Nephron (organoid): ENCODE results near the gene ALAD.
"Not testable (repeated sequence)": the region's sequence is repeated elsewhere in the genome, so short reads cannot be mapped to it uniquely, and the experiment has no call there.

ENCODE experiments used
- H3K27ac Mint-ChIP-seq, 3 experiments: 2 replicates each; pipeline ENCODE4 v1.8.0; 2020; ENCODE audit warnings: mixed read lengths in 3 of 3, mild to moderate bottlenecking in 2 of 3, moderate library complexity in 1 of 3
- H3K27me3 Mint-ChIP-seq: 2 replicates; pipeline ENCODE4 v1.8.0; 2021; ENCODE audit warnings: low read depth, mild to moderate bottlenecking, moderate library complexity, mixed read lengths
- H3K36me3 Mint-ChIP-seq: 2 replicates; pipeline ENCODE4 v1.8.0; 2020; ENCODE audit warnings: low read depth, mixed read lengths
- H3K4me1 Mint-ChIP-seq: 2 replicates; pipeline ENCODE4 v1.8.0; 2020; ENCODE audit warnings: mixed read lengths
- H3K4me3 Mint-ChIP-seq, 3 experiments: 2 replicates each; pipeline ENCODE4 v1.8.0; 2020; ENCODE audit warnings: mild to moderate bottlenecking in 3 of 3, mixed read lengths in 3 of 3, moderate library complexity in 2 of 3
- H3K9me3 Mint-ChIP-seq: 2 replicates; pipeline ENCODE4 v1.8.0; 2020; ENCODE audit warnings: mixed read lengths
- TF ChIP-seq, protein P1 (sequence below), 3 experiments: fragments of 200-600 bp; sonication (generic); IDR thresholded peaks; one replicate each; pipeline ENCODE4 v1.5.0; 2021; ENCODE audit warnings: antibody characterized with exemption in 3 of 3; ENCODE audit not compliant: unreplicated experiment in 3 of 3

Gene ALAD

DNA sequence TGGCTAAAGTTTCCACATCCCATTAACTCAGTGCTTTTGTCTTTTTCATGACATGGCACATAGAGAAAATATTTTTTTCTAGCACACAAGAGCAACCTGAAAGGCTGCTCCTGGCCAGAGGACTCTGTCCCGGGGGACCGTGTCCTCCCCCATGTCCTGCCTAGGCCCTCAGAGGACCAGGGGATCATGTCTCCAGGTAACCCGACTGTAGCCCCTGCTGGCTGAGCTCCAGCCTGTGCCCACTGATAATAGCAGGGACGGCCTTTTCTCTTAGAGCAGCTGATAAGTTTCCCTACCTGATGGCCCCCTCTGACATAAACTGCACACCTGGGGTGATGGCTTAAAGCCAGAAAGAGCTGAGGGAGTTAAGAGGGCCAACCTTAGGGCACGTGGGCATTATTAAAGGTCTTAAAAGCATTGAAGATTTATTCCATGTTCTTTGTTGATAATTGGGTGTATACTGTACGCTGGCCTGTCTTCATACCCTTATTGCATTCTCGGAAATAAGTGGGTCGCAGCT, 30.2 kb downstream of the ALAD start:
- peaks cover 4% of the 10 kb centered on the region for H3K27me3 Mint-ChIP-seq
- no peaks in the 10 kb centered on the region for H3K9me3 Mint-ChIP-seq
- TF ChIP-seq, protein P1, sequence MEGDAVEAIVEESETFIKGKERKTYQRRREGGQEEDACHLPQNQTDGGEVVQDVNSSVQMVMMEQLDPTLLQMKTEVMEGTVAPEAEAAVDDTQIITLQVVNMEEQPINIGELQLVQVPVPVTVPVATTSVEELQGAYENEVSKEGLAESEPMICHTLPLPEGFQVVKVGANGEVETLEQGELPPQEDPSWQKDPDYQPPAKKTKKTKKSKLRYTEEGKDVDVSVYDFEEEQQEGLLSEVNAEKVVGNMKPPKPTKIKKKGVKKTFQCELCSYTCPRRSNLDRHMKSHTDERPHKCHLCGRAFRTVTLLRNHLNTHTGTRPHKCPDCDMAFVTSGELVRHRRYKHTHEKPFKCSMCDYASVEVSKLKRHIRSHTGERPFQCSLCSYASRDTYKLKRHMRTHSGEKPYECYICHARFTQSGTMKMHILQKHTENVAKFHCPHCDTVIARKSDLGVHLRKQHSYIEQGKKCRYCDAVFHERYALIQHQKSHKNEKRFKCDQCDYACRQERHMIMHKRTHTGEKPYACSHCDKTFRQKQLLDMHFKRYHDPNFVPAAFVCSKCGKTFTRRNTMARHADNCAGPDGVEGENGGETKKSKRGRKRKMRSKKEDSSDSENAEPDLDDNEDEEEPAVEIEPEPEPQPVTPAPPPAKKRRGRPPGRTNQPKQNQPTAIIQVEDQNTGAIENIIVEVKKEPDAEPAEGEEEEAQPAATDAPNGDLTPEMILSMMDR (IDR thresholded peaks at IDR 0.05; ENCODE audit: unreplicated experiment in 3 of 3) = no peak
- peaks cover 6% of the 10 kb centered on the region for H3K4me1 Mint-ChIP-seq
- H3K4me3 Mint-ChIP-seq = no peak overlapping the region
- H3K36me3 Mint-ChIP-seq = peaks cover 10% of the 10 kb centered on the region
- H3K27ac Mint-ChIP-seq = no peak overlapping the region

DNA sequence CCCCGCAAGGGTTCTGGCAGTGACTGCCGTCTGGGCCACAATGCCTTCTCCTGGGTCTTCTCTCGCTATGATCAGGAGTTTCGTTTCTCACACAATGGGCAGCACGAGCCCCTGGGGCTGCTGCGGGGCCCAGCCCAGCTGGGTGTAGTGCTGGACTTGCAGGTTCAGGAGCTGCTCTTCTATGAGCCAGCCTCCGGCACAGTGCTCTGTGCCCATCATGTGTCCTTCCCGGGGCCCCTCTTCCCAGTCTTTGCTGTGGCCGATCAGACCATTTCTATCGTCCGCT, 31.3 kb downstream of the ALAD start:
- TF ChIP-seq, protein P1 (IDR thresholded peaks at IDR 0.05; ENCODE audit: unreplicated experiment in 3 of 3) = no peak
- no peak overlapping the region for H3K4me3 Mint-ChIP-seq
- no peaks in the 10 kb centered on the region for H3K9me3 Mint-ChIP-seq
- no peak overlapping the region for H3K27ac Mint-ChIP-seq
- no peaks in the 10 kb centered on the region for H3K4me1 Mint-ChIP-seq
- H3K27me3 Mint-ChIP-seq = peaks cover 4% of the 10 kb centered on the region
- H3K36me3 Mint-ChIP-seq = peaks cover 10% of the 10 kb centered on the region

DNA sequence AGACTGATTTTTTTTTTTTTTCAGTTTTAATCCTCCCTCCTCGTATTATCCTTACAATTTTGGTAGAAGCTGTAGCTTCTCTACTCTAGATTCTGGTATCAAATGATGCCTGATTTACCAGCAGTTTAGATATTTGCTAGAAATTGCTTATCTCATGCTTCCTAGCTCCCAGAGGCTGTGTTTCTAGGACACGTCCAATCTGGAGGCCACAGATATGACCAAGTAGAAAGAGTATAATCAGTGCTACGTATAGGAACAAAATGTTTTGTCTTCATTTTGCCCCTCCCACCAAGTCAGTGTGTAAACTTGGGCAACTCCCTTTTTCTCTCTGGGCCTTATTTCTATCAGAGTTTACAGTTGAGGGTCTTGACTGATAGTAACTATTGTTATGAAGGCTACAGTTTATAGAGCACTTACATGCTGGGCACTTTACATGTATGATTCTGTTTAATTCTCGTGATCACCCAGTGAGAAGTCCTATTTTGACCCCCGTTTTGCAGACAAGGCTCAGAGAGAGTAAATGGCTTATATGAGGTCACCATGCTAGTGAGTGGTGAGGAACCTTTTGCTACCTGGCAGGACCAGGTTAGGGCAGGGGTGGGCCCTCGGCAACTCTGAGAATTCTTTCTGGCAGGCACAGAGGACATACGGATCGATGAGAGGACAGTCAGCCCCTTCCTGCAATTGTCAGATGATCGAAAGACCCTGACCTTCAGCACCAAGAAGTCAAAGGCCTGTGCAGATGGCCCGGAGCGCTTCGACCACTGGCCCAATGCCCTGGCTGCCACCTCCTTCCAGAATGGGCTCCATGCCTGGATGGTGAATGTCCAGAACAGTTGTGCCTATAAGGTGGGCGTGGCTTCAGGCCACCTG, 31.9 kb downstream of the ALAD start:
- Mint-ChIP-seq H3K36me3 (peaks cover 5% of the 10 kb centered on the region), H3K4me1 (no peaks in the 10 kb centered on the region), H3K4me3 (no peak overlapping the region), H3K27me3 (peaks cover 4% of the 10 kb centered on the region), H3K9me3 (no peaks in the 10 kb centered on the region), H3K27ac (no peak overlapping the region)
- TF ChIP-seq, protein P1 (IDR thresholded peaks at IDR 0.05; ENCODE audit: unreplicated experiment in 3 of 3) = no peak

DNA sequence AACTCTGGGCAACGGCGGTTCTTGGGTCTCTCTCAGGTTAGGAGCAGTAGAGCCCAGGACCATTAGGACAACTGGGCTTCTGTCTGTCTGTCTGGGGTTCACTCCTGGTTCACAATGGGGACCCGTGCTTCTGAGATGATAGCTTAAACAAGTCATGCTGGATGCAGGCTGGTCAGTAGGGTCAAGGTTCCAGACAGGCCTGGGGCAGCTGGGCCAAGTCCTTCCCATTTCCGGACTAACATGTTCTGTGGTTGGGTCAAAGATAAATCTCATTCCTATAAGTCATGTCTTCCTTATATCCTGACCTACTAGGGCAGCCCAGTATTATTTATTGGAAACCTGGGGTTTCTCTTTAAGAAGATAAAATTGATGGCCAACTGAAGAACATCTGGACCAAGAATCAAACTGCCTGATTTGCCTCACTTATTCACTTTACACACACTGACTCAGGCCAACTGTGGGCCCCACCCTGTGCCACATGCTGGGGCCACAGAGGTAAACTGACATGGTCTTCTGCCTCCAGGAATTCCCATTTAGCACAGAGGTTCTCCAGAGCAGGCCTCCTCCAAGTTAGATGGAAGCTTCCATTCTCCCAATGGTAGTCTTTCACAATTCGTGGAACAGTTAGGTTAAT, 32.6 kb downstream of the ALAD start:
- TF ChIP-seq, protein P1 (IDR thresholded peaks at IDR 0.05; ENCODE audit: unreplicated experiment in 3 of 3) = no peak
- H3K4me1 Mint-ChIP-seq = no peaks in the 10 kb centered on the region
- no peak overlapping the region for H3K27ac Mint-ChIP-seq
- H3K27me3 Mint-ChIP-seq = peaks cover 4% of the 10 kb centered on the region
- no peaks in the 10 kb centered on the region for H3K9me3 Mint-ChIP-seq
- H3K36me3 Mint-ChIP-seq = peaks cover 4% of the 10 kb centered on the region
- H3K4me3 Mint-ChIP-seq = no peak overlapping the region

DNA sequence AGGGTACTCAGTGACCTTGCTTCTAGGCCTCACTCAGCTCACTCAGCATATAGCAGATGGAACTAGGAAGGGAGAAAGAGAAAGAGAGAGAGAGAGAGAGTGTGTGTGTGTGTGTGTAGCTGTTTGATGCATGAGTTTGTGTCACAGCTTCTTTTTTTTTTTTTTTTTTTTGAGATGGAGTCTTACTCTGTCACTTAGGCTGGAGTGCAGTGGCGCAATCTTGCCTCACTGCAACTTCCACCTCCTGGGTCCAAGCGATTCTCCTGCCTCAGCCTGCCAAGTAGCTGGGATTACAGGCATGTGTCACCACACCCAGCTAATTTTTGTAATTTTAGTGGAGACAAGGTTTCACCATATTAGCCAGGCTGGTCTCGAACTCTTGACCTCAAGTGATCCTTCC, 35.4 kb downstream of the ALAD start:
- H3K4me3 Mint-ChIP-seq, H3K36me3 Mint-ChIP-seq, H3K9me3 Mint-ChIP-seq, H3K27me3 Mint-ChIP-seq, H3K27ac Mint-ChIP-seq, H3K4me1 Mint-ChIP-seq: not testable (repeated sequence)

DNA sequence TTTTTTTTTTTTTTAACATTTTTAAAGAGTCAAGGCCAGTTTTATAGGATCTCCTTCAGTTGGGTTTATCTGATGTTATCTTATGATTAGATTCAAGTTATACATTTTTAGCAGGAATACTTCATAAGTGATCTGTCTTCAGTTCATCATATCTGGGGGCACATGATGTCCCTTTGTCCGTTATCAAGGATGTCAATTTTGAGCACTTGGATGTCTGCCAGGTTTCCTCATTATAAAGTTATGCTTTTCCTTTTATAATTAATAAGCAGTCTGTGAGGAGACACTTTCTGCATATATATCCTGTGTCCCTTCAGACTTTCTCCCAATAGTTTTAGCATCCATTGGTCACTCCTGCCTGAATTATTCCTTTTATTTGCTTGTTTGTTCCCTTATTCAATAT, 36.1 kb downstream of the ALAD start:
- Mint-ChIP-seq H3K27me3 (peaks cover 9% of the 10 kb centered on the region), H3K36me3 (no peaks in the 10 kb centered on the region), H3K9me3 (no peaks in the 10 kb centered on the region), H3K4me1 (peaks cover 7% of the 10 kb centered on the region), H3K4me3 (no peak overlapping the region), H3K27ac (no peak overlapping the region)
- TF ChIP-seq, protein P1 (IDR thresholded peaks at IDR 0.05; ENCODE audit: unreplicated experiment in 3 of 3) = no peak
